Ascending aorta (tissue), 2 donors: ENCODE results near the gene FLNA. TPM values are rescaled to one million over a fixed set of nuclear protein-coding genes. Genes with fewer than 3 reads are reported as not detected.
A peak's percentile ranks its signal among the peaks of the same experiment; 100 is the strongest.
"Not testable (repeated sequence)": the region's sequence is repeated elsewhere in the genome, so short reads cannot be mapped to it uniquely, and the experiment has no call there.

ENCODE experiments used
- DNase-seq, 2 donors: peaks; one replicate each; pipeline ENCODE4 v3.0.0-alpha.2; 2019; ENCODE audit warnings: low spot score in 2 of 2
- H3K27ac ChIP-seq, 2 donors: fragments of 200-600 bp; sonication (generic); one replicate each; pipeline ENCODE4 v1.5.1; 2016 to 2017; ENCODE audit warnings: mild to moderate bottlenecking in 1 of 2
- H3K27me3 ChIP-seq: fragments of 200-600 bp; sonication (generic); one replicate; pipeline ENCODE4 v1.5.1; 2017
- H3K36me3 ChIP-seq, 2 donors: fragments of 200-600 bp; sonication (generic); one replicate each; pipeline ENCODE4 v1.5.1; 2016
- H3K4me1 ChIP-seq, 2 donors: fragments of 200-600 bp; sonication (generic); one replicate each; pipeline ENCODE4 v1.5.1; 2016 to 2017; ENCODE audit warnings: mild to moderate bottlenecking in 1 of 2
- H3K4me3 ChIP-seq, 2 donors: fragments of 200-600 bp; sonication (generic); one replicate each; pipeline ENCODE4 v1.5.1; 2016 to 2017; ENCODE audit warnings: mild to moderate bottlenecking in 1 of 2
- H3K9me3 ChIP-seq, 2 donors: fragments of 200-600 bp; sonication (generic); one replicate each; pipeline ENCODE4 v1.5.1; 2016
- intact Hi-C: fragments of 100-400 bp; cut with DNase I; formaldehyde crosslinking; loops from one replicate; pipeline ENCODE4 v1.15.1; 2023
- total RNA-seq: library from RNA; depleted of rRNA; stranded (reverse); fragments of >200 nt; gene quantifications from one replicate; pipeline ENCODE4 v1.1.0, GENCODE V29; 2016
- TF ChIP-seq, protein P1 (sequence below), 3 experiments: fragments of 200-600 bp in 2 of 3; fragments of 450-650 bp in 1 of 3; sonication (generic) in 2 of 3; IDR thresholded peaks; one replicate each; pipeline ENCODE4 v1.5.1; 2016 to 2019; ENCODE audit warnings: antibody characterized with exemption in 3 of 3, mild to moderate bottlenecking in 1 of 3, moderate library complexity in 1 of 3

Gene FLNA
- total RNA-seq, 1 donor from 2014 or later: 6,152 TPM

DNA sequence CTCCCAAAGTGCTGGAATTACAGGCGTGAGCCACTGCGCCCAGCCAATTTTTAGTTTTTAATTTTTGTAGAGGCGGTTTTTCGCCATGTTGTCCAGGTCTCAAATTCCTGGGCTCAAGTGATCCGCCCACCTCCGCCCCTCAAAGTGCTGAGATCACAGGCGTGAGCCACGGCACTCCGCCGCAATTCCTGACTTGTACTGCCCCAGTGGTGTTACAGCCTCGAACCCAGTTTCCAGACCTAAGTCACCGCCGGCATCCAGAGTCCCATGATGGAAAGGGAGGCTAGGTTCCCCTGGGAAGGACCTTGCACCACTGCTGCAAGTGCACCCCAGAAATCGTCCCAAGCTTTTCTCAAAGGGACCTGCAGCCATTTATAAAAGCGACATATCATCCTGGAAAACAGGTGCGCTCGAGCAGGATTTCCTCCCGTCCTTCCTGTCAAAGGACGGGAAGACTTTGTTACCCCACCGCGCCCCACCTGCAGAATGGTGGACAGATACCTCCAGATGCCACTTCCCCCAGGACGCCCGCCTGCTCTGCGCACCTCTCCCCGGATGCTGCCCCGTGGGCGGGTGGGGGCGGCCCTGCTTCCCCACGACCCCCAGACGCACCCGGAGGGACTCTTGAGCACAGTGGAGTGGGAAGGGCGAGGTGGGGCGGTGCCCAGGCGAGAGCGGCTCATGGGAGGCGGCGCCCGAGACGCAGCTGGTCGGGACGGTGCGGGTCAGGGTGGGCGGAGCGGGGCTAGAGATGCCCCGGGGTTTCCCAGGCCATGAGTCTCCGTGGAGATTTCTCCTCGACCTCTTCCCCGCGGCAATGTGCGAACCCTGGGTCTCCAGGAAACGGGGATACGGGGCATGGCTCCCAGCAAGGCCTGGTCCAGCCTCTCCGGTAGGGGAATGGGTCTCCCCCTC lies 22.8 kb upstream of the FLNA start:
- no peaks in the 10 kb centered on the region for H3K9me3 ChIP-seq
- peaks cover 10 to 16% of the 10 kb centered on the region in 2 donors for H3K36me3 ChIP-seq
- intact Hi-C loops: no loop called here
- TF ChIP-seq, protein P1, sequence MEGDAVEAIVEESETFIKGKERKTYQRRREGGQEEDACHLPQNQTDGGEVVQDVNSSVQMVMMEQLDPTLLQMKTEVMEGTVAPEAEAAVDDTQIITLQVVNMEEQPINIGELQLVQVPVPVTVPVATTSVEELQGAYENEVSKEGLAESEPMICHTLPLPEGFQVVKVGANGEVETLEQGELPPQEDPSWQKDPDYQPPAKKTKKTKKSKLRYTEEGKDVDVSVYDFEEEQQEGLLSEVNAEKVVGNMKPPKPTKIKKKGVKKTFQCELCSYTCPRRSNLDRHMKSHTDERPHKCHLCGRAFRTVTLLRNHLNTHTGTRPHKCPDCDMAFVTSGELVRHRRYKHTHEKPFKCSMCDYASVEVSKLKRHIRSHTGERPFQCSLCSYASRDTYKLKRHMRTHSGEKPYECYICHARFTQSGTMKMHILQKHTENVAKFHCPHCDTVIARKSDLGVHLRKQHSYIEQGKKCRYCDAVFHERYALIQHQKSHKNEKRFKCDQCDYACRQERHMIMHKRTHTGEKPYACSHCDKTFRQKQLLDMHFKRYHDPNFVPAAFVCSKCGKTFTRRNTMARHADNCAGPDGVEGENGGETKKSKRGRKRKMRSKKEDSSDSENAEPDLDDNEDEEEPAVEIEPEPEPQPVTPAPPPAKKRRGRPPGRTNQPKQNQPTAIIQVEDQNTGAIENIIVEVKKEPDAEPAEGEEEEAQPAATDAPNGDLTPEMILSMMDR (IDR thresholded peaks at IDR 0.05): no peak
- H3K4me1 ChIP-seq: peaks cover 0 to 9% of the 10 kb centered on the region in 2 donors
- H3K4me3 ChIP-seq: peak overlapping the region; percentile 26 to 91
- peak in 1 of 2 donors; percentile 85 for DNase-seq
- H3K27me3 ChIP-seq: no peaks in the 10 kb centered on the region
- H3K27ac ChIP-seq: peak overlapping the region; percentile 94 to 97

DNA sequence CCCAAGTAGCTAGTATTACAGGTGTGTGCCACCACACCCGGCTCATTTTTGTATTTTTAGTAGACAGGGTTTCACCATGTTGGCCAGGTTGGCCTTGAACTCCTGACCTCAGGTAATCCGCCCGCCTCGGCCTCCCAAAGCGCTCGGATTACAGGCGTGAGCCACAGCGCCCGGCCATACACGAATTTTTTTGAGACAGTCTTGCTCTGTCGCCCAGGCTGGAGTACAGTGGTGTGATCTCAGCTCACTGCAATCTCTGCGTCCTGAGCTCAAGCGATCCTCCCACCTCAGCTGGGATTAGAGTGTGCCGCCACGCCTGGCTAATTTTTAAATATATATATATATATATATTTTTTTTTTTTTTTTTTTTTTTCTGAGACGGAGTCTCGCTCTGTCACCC lies 21.9 kb upstream of the FLNA start:
- H3K27me3 ChIP-seq, intact Hi-C loops, DNase-seq, H3K4me1 ChIP-seq, H3K9me3 ChIP-seq: not testable (repeated sequence)
- Histone ChIP-seq H3K27ac (peak overlapping the region; percentile 94 to 97), H3K4me3 (peak overlapping the region in 1 of 2 donors; percentile 91), H3K36me3 (peaks cover 10 to 16% of the 10 kb centered on the region in 2 donors)

DNA sequence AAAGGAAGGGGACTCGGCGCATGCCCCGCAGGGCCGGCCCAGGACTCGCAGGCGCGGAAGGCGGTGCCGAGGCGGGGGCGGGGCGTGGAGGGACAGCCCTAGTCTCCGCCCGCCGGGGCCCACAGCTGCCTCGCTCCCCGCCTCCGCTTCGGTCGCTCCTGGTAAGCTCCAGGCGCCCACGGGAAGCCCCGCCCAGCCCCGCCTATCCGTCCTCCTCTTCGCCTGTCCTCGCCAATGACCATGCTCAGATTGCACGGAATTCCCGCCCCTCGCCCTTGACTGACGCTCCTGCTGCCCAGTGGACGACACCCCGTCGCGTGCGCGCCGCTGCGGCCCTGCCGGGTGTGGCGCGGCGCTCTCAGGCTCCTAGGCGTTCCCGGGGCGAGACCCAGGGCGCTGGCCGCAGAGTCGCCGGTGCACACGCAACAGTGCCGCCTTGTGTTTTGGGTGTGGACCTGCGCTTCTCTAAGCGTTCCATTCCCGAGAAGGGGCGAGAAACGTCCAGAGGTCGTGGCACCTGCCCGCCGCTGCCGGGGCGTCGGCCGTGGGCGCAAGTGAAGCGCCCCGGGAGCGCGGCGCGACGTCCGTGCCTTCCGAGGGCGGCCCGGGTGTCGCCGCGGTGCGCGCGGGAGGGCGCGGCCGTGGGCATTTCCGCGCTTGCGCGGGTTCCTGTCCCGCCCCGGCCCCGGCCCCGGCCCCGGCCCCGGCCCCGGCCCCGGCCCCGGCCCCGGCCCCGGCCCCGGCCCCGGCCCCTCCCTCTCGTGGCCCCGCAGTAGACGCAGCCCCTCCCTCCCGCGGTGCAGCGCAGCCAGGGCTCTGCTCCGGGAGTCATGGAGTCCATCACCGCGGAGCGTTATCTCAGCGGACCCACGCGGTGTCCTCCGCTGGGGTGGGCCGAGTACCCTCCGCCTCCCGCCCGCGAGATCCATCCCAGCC lies 15.6 kb upstream of the FLNA start:
- intact Hi-C loops, H3K9me3 ChIP-seq, H3K4me1 ChIP-seq, H3K27me3 ChIP-seq, DNase-seq, H3K36me3 ChIP-seq: not testable (repeated sequence)
- peak overlapping the region; percentile 35 to 40 for H3K4me3 ChIP-seq
- H3K27ac ChIP-seq: peak overlapping the region in 1 of 2 donors; percentile 53

DNA sequence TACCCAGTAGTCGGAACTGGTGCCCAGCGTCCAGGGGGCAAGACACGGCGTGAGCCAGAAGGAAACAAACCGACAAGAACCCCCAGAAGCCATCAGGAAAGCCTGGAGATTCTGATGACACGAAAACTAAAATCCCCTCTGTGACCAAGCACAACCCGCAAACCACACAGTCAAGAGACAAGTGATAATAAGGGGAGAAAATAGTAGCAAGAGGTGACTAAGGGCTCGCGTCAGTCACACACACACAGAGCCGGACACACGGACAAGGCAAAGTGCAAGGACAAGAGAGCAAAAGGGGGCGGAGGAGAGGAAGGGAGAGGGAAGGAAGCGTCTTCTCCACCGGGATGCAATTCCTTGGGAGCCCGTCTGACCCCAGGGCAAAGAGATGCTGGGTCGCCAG lies 14.2 kb upstream of the FLNA start:
- H3K9me3 ChIP-seq, H3K27me3 ChIP-seq, H3K4me3 ChIP-seq, DNase-seq, H3K27ac ChIP-seq, intact Hi-C loops, H3K4me1 ChIP-seq, H3K36me3 ChIP-seq: not testable (repeated sequence)

DNA sequence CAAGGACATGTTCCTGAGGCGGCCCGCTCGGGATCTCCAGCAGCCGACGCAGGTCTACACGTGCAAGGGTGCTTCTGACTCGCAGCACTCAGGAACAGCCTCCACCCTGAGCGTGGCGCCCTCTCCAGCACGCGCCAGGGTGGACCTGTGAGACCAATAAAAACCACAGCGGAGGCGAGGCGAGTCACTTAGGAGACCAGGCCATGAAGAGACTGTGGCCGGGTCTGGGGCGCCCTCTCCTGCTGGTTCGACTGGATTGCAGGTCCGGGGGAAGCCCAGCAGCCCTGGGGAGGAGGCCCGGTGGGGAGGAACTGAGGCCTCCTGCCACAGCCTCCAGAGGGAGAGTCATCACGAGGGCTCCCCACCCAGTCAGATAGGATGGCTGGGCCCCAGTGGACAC lies 13.7 kb upstream of the FLNA start:
- H3K27ac ChIP-seq, H3K27me3 ChIP-seq, intact Hi-C loops, DNase-seq, H3K4me3 ChIP-seq, H3K9me3 ChIP-seq, H3K36me3 ChIP-seq, H3K4me1 ChIP-seq: not testable (repeated sequence)

DNA sequence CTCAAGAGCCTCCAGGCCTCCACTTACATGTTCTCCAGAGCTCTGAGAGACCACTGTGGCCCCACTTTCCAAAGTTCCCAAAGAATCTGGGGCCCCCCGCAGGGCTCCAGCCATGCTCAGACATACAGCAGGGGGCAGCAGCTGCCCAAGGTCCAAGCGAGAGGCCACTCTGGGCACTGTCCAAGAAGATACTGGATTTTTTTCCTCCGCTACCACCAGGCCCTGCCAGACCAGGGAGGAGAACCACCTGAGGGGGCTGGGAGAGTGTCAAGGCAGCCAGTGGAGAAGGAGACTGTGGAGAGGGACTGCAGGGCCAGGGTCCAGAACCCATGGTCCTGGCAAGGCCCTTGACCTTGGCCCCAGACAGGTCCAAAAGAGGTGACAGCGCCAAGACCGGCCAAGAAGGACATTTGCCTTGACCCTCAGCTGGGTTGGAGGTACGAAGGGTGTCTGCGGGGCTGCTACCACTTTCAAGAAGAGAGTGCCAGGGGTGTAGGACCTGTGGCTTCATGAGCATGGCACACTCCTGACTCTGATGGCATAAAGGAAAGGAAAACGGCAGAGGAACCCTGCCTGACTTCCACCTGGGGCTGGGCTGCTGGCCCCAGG lies 10.0 kb upstream of the FLNA start:
- no peak for DNase-seq
- Histone ChIP-seq H3K27me3 (no peaks in the 10 kb centered on the region), H3K4me1 (peaks cover 3 to 11% of the 10 kb centered on the region in 2 donors), H3K27ac (peak overlapping the region in 1 of 2 donors; percentile 41), H3K9me3 (no peaks in the 10 kb centered on the region), H3K4me3 (no peak overlapping the region), H3K36me3 (no peaks in the 10 kb centered on the region)
- intact Hi-C loops: no loop called here
- TF ChIP-seq, protein P1 (IDR thresholded peaks at IDR 0.05): peak in 2 of 3 experiments; percentile 25 to 51
